ENCODE data around the gene UBTD1.

Gene UBTD1

GRCh38 chr10:97590082-97590747 is 91.5 kb downstream of the UBTD1 start:
- no peak for DNase-seq

- no peak for DNase-seq
Measured at GRCh38 chr10:97590748-97591495, 92.2 kb downstream of the UBTD1 start.

- no peak for DNase-seq
Measured at GRCh38 chr10:97593421-97593820, 94.7 kb downstream of the UBTD1 start.

DNA sequence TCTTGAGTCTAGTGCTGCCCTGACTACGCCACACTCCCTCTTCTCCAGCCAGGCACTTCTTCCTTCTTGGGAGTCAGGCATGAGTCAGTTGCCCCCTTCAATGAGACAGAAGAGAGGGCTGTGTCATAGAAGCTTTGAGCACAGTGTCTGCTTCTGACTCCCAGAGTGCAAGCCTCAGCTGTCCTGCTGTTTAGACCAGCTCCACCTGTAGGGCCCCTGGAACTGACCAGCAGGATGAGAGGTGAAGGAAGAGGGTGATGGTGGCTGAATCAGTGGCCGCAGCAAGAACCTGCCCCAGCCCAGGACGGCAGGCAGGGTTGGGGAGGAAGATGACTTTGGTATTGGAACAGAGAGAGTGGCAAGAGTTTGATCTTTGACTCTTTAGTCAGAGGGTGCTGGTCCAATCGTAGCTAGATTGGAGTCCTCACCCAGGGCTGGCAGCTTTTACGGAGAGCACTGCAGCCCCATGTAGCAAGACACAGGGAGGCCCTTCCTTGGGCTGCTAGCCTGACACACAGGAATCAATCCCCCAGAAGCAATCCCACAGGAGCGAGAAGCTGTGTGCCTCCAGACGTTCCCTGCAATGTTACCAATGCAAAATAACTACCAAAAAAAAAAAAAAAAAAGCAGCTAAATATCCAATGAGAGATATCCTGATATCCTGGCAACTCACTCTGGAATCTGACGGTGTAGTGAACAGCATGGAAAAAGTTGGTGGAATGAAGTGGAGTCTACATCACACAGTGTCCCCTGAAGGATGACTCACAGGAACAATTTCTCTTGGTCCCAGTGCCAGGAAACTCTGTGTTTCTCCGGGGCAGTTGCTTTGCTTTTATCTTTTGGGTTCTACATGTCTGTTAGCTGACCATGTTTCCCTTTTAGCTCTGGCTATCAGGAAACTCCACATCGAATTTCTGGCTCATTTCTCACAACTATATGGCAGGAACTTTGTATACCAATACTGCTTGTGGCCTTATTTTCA is 97.7 kb downstream of the UBTD1 start:
- DNase-seq, result peak; percentile 66

DNA sequence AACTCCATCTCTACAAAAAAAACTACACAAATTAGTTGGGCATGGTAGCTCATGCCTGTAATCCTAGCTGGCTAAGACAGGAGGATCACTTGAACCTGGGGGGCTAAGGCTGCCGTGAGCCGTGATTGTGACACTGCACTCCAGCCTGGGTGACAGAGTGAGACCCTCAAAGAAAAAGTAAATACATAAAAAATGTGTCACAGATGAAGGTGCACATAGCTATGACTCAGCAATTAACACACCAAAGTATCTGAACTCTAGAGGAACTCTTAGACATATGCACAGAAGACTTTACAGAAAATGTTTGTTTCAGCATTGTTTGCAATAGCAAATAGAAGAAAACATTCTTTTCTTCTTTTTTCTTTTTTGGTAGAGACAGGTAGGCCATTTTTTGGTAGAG is 99.1 kb downstream of the UBTD1 start:
- no peak for DNase-seq

GRCh38 chr10:97598407-97599271 is 99.9 kb downstream of the UBTD1 start:
- DNase-seq, result no peak

- DNase-seq, result no peak
Measured at GRCh38 chr10:97599272-97599619, 100.5 kb downstream of the UBTD1 start.

DNA sequence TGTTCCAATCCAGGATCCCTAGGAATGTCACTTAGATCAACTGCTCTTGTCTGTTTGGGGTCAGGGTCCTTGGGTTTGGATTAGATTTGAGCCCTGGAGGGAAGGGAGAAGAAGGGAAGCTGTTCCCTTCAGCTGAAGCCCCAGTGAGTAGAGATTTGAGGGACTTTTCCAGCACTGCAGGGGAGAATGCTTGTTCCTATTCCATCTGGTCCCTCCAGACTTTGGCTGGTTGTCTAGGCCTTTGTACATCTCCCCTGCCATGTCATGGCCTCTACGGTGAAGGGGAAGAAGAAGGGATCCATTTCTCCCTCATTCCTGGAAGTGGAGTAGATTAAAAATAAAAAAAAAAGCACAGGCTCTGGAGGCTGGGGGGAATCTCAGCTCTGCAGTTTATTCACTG is 101.9 kb downstream of the UBTD1 start:
- no peak for DNase-seq

DNA sequence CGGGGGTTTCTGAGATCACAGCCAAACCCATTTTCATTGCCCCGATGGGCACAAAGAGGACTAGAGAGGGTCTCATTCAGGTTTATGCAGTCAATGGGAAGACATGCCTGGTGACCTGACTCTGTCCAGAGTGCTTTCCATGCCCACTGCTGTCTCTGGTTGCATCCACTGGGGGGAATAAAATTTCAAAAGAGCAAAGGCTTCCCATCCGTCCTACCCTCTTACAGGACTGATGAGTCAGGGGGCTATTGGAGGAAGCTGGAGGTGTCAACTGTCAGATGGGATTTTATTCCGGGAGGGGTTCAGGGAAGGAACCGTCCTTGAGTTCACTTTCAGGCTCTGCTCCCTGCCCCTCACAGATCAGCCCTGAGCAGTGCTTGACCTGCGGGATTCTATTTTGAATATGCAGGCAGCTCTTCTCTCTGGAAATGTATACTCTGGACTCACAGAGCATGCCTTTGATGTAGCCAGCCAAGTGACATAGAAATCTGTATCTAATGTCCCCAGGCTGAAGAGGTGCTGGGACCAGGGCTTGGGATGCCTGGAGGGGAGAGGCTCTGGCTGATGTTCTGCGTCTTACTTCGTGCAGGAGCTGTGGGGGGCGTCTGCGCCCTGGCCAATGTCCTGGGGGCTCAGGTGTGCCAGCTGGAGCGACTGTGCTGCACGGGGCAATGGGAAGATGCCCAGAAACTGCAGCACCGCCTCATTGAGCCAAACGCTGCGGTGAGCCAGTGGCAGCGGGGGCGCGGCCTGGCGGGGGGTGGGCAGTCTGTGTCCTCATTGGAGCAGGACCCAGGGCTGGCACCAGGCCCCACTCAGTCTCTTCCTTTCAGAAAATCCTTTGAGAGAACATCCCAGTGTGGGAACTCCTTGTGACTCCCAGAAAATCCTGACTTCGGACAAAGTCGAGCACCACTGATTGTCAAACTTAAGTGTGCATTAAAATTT is 102.8 kb downstream of the UBTD1 start:
- no peak for DNase-seq

DNA sequence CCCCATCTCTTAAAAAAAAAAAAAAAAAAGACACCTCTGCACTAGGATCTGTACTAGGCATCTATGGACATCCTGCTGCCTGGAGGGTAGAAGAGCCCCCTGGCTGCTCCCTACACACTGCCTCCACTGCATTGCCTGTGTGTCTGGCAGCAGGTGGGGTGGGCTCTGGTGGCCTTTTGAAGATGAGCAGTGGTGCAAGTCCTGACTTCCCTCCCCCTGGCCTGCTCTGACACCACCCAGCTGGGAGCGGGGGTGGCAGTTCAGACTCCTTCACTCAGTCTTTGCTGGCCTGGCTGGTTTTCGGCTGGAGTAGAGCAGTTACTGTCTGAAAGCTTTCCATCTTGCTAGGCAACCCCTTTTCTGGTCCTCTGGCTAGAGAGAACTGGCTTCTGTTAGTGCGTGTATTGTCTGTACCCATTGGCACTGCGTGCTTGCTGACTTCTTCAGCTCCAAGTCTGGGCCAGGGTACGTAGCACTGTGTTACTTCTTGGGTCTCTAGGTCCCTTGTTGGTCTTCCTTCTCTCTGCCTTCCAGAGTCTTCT is 108.4 kb downstream of the UBTD1 start:
- DNase-seq, result no peak

GRCh38 chr10:97608991-97609561 is 110.4 kb downstream of the UBTD1 start:
- no peak for DNase-seq

DNA sequence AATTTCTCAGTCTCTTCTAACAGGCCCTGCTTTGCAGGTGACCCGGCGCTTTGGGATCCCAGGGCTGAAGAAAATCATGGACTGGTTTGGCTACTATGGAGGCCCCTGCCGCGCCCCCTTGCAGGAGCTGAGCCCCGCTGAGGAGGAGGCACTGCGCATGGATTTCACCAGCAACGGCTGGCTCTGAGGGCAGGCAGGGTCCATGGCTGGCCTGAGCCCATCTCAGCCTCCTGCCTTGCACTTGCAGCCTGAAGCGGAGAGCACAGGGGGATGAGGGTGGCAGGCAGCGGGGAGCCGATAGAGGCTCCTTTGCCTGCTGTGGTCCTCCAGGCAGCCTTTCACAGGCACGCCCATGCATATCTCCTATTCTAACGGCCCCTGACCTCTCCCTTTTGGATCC is 112.7 kb downstream of the UBTD1 start:
- no peak for DNase-seq

DNA sequence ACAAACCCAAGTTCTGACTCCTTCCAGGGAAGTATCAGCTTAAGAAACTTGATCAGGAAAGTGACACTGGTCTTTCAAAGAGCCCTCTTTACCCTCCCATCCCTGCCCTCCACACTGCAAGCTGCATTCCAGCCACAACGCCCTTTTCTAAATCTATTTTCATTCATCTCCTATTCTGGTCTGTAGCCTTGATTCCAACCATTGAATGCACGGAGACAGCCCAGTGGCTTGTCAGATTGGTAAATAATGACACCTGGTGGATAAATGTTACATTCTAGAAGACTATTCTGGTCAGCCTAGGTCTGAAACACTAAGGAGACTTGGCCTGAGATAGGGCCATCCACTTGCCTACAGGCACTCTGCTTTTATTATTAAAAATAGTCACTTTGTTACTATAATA is 113.7 kb downstream of the UBTD1 start:
- no peak for DNase-seq

GRCh38 chr10:97618285-97618684 is 119.6 kb downstream of the UBTD1 start:
- no peak for DNase-seq

GRCh38 chr10:97618733-97619132 is 120.0 kb downstream of the UBTD1 start:
- DNase-seq, result no peak

Data from right hindlimb (tissue), 1 donor.